ENCODE measurements around the gene EGFR. TPM values are rescaled to one million over a fixed set of nuclear protein-coding genes. Genes with fewer than 3 reads are reported as not detected.

Gene EGFR
- total RNA-seq, 1 donor from 2014 or later: 62.7 TPM

GRCh38 chr7:55069271-55069792, 50.5 kb downstream of the EGFR start:
- peaks cover 45% of the 10 kb centered on the region for H3K4me1 ChIP-seq
- H3K4me3 ChIP-seq: no peak overlapping the region
- no peaks in the 10 kb centered on the region for H3K9me3 ChIP-seq
- no peak for ATAC-seq
- H3K27me3 ChIP-seq (ENCODE audit: low read depth): no peaks in the 10 kb centered on the region
- intact Hi-C loops (cut with DNase I): no loop called here
- no peaks in the 10 kb centered on the region for H3K36me3 ChIP-seq
- TF ChIP-seq CTCF (IDR thresholded peaks at IDR 0.05): no peak
- H3K27ac ChIP-seq: no peak overlapping the region
- DNase-seq: no peak

GRCh38 chr7:55070271-55070743, 51.5 kb downstream of the EGFR start:
- H3K27me3 ChIP-seq (ENCODE audit: low read depth): no peaks in the 10 kb centered on the region
- no peaks in the 10 kb centered on the region for H3K36me3 ChIP-seq
- intact Hi-C loops (cut with DNase I): no loop called here
- TF ChIP-seq CTCF (IDR thresholded peaks at IDR 0.05): no peak
- H3K4me3 ChIP-seq: no peak overlapping the region
- DNase-seq (no peak), ATAC-seq (no peak)
- peaks cover 45% of the 10 kb centered on the region for H3K4me1 ChIP-seq
- no peak overlapping the region for H3K27ac ChIP-seq
- no peaks in the 10 kb centered on the region for H3K9me3 ChIP-seq

GRCh38 chr7:55070854-55071253, 52.0 kb downstream of the EGFR start:
- peak overlapping the region; percentile 37 for H3K27ac ChIP-seq
- ATAC-seq: no peak
- peaks cover 47% of the 10 kb centered on the region for H3K4me1 ChIP-seq
- no peaks in the 10 kb centered on the region for H3K9me3 ChIP-seq
- no peak overlapping the region for H3K4me3 ChIP-seq
- no peak for TF ChIP-seq CTCF (IDR thresholded peaks at IDR 0.05)
- no peaks in the 10 kb centered on the region for H3K27me3 ChIP-seq (ENCODE audit: low read depth)
- H3K36me3 ChIP-seq: no peaks in the 10 kb centered on the region
- DNase-seq: no peak
- intact Hi-C loops (cut with DNase I): no loop called here

GRCh38 chr7:55071411-55072175, 52.8 kb downstream of the EGFR start:
- no peak for TF ChIP-seq CTCF (IDR thresholded peaks at IDR 0.05)
- Histone ChIP-seq H3K4me3 (no peak overlapping the region), H3K27ac (peak overlapping the region; percentile 77), H3K9me3 (no peaks in the 10 kb centered on the region), H3K36me3 (no peaks in the 10 kb centered on the region), H3K27me3 (ENCODE audit: low read depth) (no peaks in the 10 kb centered on the region), H3K4me1 (peaks cover 39% of the 10 kb centered on the region)
- intact Hi-C loops (cut with DNase I): no loop called here
- DNase-seq (no peak), ATAC-seq (no peak)

GRCh38 chr7:55072251-55072650, 53.4 kb downstream of the EGFR start:
- intact Hi-C loops (cut with DNase I): no loop called here
- H3K27me3 ChIP-seq (ENCODE audit: low read depth): no peaks in the 10 kb centered on the region
- H3K9me3 ChIP-seq: no peaks in the 10 kb centered on the region
- H3K4me3 ChIP-seq: no peak overlapping the region
- ATAC-seq (no peak), DNase-seq (no peak)
- H3K27ac ChIP-seq: peak overlapping the region; percentile 77
- peaks cover 34% of the 10 kb centered on the region for H3K4me1 ChIP-seq
- no peaks in the 10 kb centered on the region for H3K36me3 ChIP-seq
- TF ChIP-seq CTCF (IDR thresholded peaks at IDR 0.05): no peak
